Fibroblast of lung (primary cell): Measurements from ENCODE around the gene MRPL33. TPM values are rescaled to one million over a fixed set of nuclear protein-coding genes. Genes with fewer than 3 reads are reported as not detected.

ENCODE experiments used
- DNase-seq, 2 donors: peaks; one replicate each; pipeline versions ENCODE4 v3.0.0 to v3.0.0-alpha.2; 2010; ENCODE audit warnings: low read depth in 2 of 2
- H2AFZ ChIP-seq: 2 replicates; pipeline ENCODE4 v1.5.1; 2012; ENCODE audit warnings: low read length, control low read depth, inconsistent platforms
- H3K27ac ChIP-seq: 2 replicates; pipeline ENCODE4 v1.5.1; 2011; ENCODE audit warnings: low read length, control low read depth; ENCODE audit not compliant: insufficient read depth
- H3K27me3 ChIP-seq: 2 replicates; pipeline ENCODE4 v1.5.1; 2011; ENCODE audit warnings: mild to moderate bottlenecking, low read length; ENCODE audit not compliant: control insufficient read depth, insufficient read depth
- H3K36me3 ChIP-seq: 2 replicates; pipeline ENCODE4 v1.5.1; 2011; ENCODE audit warnings: low read length; ENCODE audit not compliant: control insufficient read depth, insufficient read depth
- H3K4me1 ChIP-seq: 2 replicates; pipeline ENCODE4 v1.5.1; 2011; ENCODE audit warnings: low read length; ENCODE audit not compliant: control insufficient read depth, insufficient read depth; ENCODE audit errors: extremely low read depth
- H3K4me2 ChIP-seq: 2 replicates; pipeline ENCODE4 v1.5.1; 2011; ENCODE audit warnings: low read length, control low read depth; ENCODE audit not compliant: insufficient read depth; ENCODE audit errors: extremely low read depth
- H3K4me3 ChIP-seq, 4 experiments: fragments of 200-600 bp in 1 of 4; sonication (generic) in 1 of 4; replicated peaks in 1 of 4; 2 replicates each; pipeline ENCODE4 v1.5.1; 2011 to 2016; ENCODE audit warnings: low read length in 4 of 4, low read depth in 3 of 4, mild to moderate bottlenecking in 3 of 4, control low read depth in 2 of 4, inconsistent platforms in 1 of 4, mixed read lengths in 1 of 4; ENCODE audit not compliant: insufficient read depth in 1 of 4; ENCODE audit errors: control extremely low read depth in 1 of 4
- H3K79me2 ChIP-seq: 2 replicates; pipeline ENCODE4 v1.5.1; 2012; ENCODE audit warnings: mild to moderate bottlenecking, low read length, inconsistent platforms; ENCODE audit not compliant: control insufficient read depth, insufficient read depth
- H3K9ac ChIP-seq: 2 replicates; pipeline ENCODE4 v1.5.1; 2011; ENCODE audit warnings: mild to moderate bottlenecking, low read length, control low read depth; ENCODE audit not compliant: insufficient read depth
- H3K9me3 ChIP-seq: 2 replicates; pipeline ENCODE4 v1.5.1; 2012; ENCODE audit warnings: low read depth, low read length; ENCODE audit not compliant: control insufficient read depth, insufficient read depth
- H4K20me1 ChIP-seq: 2 replicates; pipeline ENCODE4 v1.5.1; 2011; ENCODE audit warnings: low read length; ENCODE audit not compliant: control insufficient read depth, insufficient read depth; ENCODE audit errors: extremely low read depth
- CTCF ChIP-seq, 2 donors: IDR thresholded peaks in 1 of 2; conservative IDR thresholded peaks in 1 of 2; 1 replicate in 1 of 2; 2 replicates in 1 of 2; pipeline ENCODE4 v1.5.1; 2011 to 2012; ENCODE audit warnings: low read length in 2 of 2, control low read depth in 1 of 2, inconsistent platforms in 1 of 2, low read depth in 1 of 2, mild to moderate bottlenecking in 1 of 2
- EZH2 ChIP-seq: IDR thresholded peaks from 2 replicates; pipeline ENCODE4 v1.5.1; 2012; ENCODE audit warnings: low read length, control low read depth, mild to moderate bottlenecking; ENCODE audit errors: missing control alignments
- polyA plus RNA-seq, 2 donors: library from polyadenylated mRNA; depleted of rRNA in 1 of 2; stranded (reverse) in 1 of 2; unstranded in 1 of 2; fragments of >200 nt; gene quantifications; 2 replicates each; pipeline ENCODE4 v1.2.1, GENCODE V29; 2011 to 2012; ENCODE audit warnings: missing spikeins in 1 of 2
- total RNA-seq: library from RNA; depleted of rRNA; stranded (reverse); fragments of >200 nt; gene quantifications from 2 replicates; pipeline ENCODE4 v1.2.1, GENCODE V29; 2014

The MRPL33 gene
- total and polyA plus RNA-seq, 2 donors (not counting 1 experiment from before 2014, with no cell fraction given): 85.9 to 178 TPM

GRCh38 chr2:27776696-27777095 is 5.2 kb downstream of the MRPL33 start:
- no peaks in the 10 kb centered on the region for H3K4me1 ChIP-seq
- H3K9ac ChIP-seq: no peak overlapping the region
- peaks cover 2% of the 10 kb centered on the region for H3K36me3 ChIP-seq

GRCh38 chr2:27779417-27780055 is 8.0 kb downstream of the MRPL33 start:
- Histone ChIP-seq H3K4me3 (no peak overlapping the region), H3K79me2 (peaks cover 40% of the 10 kb centered on the region), H3K36me3 (peaks cover 2% of the 10 kb centered on the region), H3K27me3 (no peaks in the 10 kb centered on the region), H3K4me2 (no peak overlapping the region), H3K9ac (no peak overlapping the region), H3K27ac (no peak overlapping the region), H3K9me3 (no peaks in the 10 kb centered on the region), H2AFZ (no peak overlapping the region), H3K4me1 (no peaks in the 10 kb centered on the region), H4K20me1 (no peaks in the 10 kb centered on the region)
- no peak for TF ChIP-seq EZH2
- no peak for TF ChIP-seq CTCF (conservative IDR thresholded peaks at IDR 0.05 in 1 of 2, IDR thresholded peaks at IDR 0.05 in 1 of 2; ENCODE audit: low read depth in 1 of 2, low read length in 2 of 2)
- no peak for DNase-seq

More at GRCh38 chr2:27776696-27777095, 5.2 kb downstream of the MRPL33 start:
- DNase-seq: no peak
- Histone ChIP-seq H3K79me2 (peaks cover 68% of the 10 kb centered on the region), H3K27ac (no peak overlapping the region), H3K4me2 (no peak overlapping the region), H2AFZ (no peak overlapping the region), H3K4me3 (no peak overlapping the region), H3K9me3 (no peaks in the 10 kb centered on the region), H3K27me3 (no peaks in the 10 kb centered on the region), H4K20me1 (no peaks in the 10 kb centered on the region)
- no peak for TF ChIP-seq EZH2
- TF ChIP-seq CTCF (conservative IDR thresholded peaks at IDR 0.05 in 1 of 2, IDR thresholded peaks at IDR 0.05 in 1 of 2; ENCODE audit: low read depth in 1 of 2, low read length in 2 of 2): no peak

- Histone ChIP-seq H3K27ac (no peak overlapping the region), H3K9ac (no peak overlapping the region), H4K20me1 (no peaks in the 10 kb centered on the region), H3K27me3 (no peaks in the 10 kb centered on the region), H3K4me3 (no peak overlapping the region), H2AFZ (no peak overlapping the region), H3K79me2 (peaks cover 25% of the 10 kb centered on the region), H3K4me1 (no peaks in the 10 kb centered on the region), H3K36me3 (no peaks in the 10 kb centered on the region), H3K4me2 (no peak overlapping the region), H3K9me3 (no peaks in the 10 kb centered on the region)
- no peak for TF ChIP-seq EZH2
- no peak for TF ChIP-seq CTCF (conservative IDR thresholded peaks at IDR 0.05 in 1 of 2, IDR thresholded peaks at IDR 0.05 in 1 of 2; ENCODE audit: low read depth in 1 of 2, low read length in 2 of 2)
- no peak for DNase-seq
Observed at GRCh38 chr2:27781496-27781895, 10.0 kb downstream of the MRPL33 start.
